K562 (cell line): ENCODE results near the gene FOXK2. TPM values are rescaled to one million over a fixed set of nuclear protein-coding genes. Genes with fewer than 3 reads are reported as not detected.

Source experiments
- ARID3B ChIP-seq: fragments of 250-450 bp; sonication (Bioruptor Pico); IDR thresholded peaks from 2 replicates; pipeline ENCODE4 v1.4.0; 2020; ENCODE audit warnings: borderline replicate concordance
- ATF7 ChIP-seq: fragments of 450-650 bp; IDR thresholded peaks from 2 replicates; pipeline ENCODE4 v1.7.1; 2014; ENCODE audit warnings: mild to moderate bottlenecking, moderate library complexity
- CHD4 ChIP-seq: fragments of 200-600 bp; sonication (generic); IDR thresholded peaks from 3 replicates; pipeline ENCODE4 v1.6.1; 2012; ENCODE audit warnings: low read depth, mild to moderate bottlenecking, mixed read lengths, low read length, inconsistent platforms; ENCODE audit not compliant: insufficient read depth, insufficient replicate concordance, poor library complexity, severe bottlenecking
- E2F4 ChIP-seq: sonication (generic); formaldehyde crosslinking; IDR thresholded peaks from 2 replicates; pipeline ENCODE4 v1.8.0; 2022; ENCODE audit warnings: mild to moderate bottlenecking, low read depth, missing genetic modification reagents
- FIP1L1 ChIP-seq: fragments of 200-400 bp; formaldehyde crosslinking; IDR thresholded peaks from 2 replicates; pipeline ENCODE4 v1.6.1; 2018; ENCODE audit warnings: mild to moderate bottlenecking, low read depth, low read length; ENCODE audit not compliant: poor library complexity, severe bottlenecking
- KAT7 ChIP-seq: sonication (generic); formaldehyde crosslinking; IDR thresholded peaks from 2 replicates; pipeline ENCODE4 v1.8.0; 2022; ENCODE audit warnings: missing genetic modification reagents, mild to moderate bottlenecking, borderline replicate concordance
- MEIS2 ChIP-seq: fragments of 450-650 bp; IDR thresholded peaks from 2 replicates; pipeline ENCODE4 v1.6.1; 2014; ENCODE audit warnings: mild to moderate bottlenecking; ENCODE audit not compliant: partially characterized antibody
- MXD1 ChIP-seq: fragments of 250-450 bp; sonication (Bioruptor Pico); IDR thresholded peaks from 2 replicates; pipeline ENCODE4 v1.8.0; 2021; ENCODE audit warnings: borderline replicate concordance, mild to moderate bottlenecking, moderate library complexity; ENCODE audit not compliant: poor library complexity, severe bottlenecking
- POLR2H ChIP-seq: IDR thresholded peaks from 2 replicates; pipeline ENCODE4 v1.6.1; 2016; ENCODE audit warnings: missing genetic modification characterization, low read depth, mild to moderate bottlenecking, control low read depth, missing compliant biosample characterization, moderate library complexity
- TRIM25 ChIP-seq: fragments of 450-650 bp; IDR thresholded peaks from 2 replicates; pipeline ENCODE4 v1.7.0; 2016; ENCODE audit warnings: borderline replicate concordance
- YY1 ChIP-seq, 3 experiments: IDR thresholded peaks; 2 replicates each; pipeline ENCODE4 v1.6.1; 2011; ENCODE audit warnings: low read length in 2 of 3, mild to moderate bottlenecking in 2 of 3, moderate library complexity in 2 of 3, borderline replicate concordance in 1 of 3, control low read depth in 1 of 3, low read depth in 1 of 3; ENCODE audit not compliant: insufficient read depth in 3 of 3, insufficient replicate concordance in 2 of 3, control insufficient read depth in 1 of 3, insufficient read length in 1 of 3; ENCODE audit errors: extremely low read depth in 1 of 3
- ZFP91 ChIP-seq: sonication (generic); formaldehyde crosslinking; IDR thresholded peaks from 2 replicates; pipeline ENCODE4 v1.8.0; 2022; ENCODE audit warnings: mild to moderate bottlenecking, missing genetic modification reagents
- ZNF140 ChIP-seq: fragments of 250-450 bp; sonication (Bioruptor Pico); IDR thresholded peaks from 2 replicates; pipeline ENCODE4 v1.8.0; 2021; ENCODE audit warnings: moderate library complexity, mild to moderate bottlenecking, inconsistent platforms
- ZNF277 ChIP-seq: fragments of 250-450 bp; sonication (Bioruptor Pico); IDR thresholded peaks from 2 replicates; pipeline ENCODE4 v1.8.0; 2022; ENCODE audit warnings: inconsistent platforms, mild to moderate bottlenecking, moderate library complexity, borderline replicate concordance
- ZNF354B ChIP-seq: fragments of 250-450 bp; sonication (Bioruptor Pico); IDR thresholded peaks from 2 replicates; pipeline ENCODE4 v1.4.0; 2020
- ZNF76 ChIP-seq: fragments of 250-450 bp; sonication (Bioruptor Pico); IDR thresholded peaks from 2 replicates; pipeline ENCODE4 v1.4.0; 2020; ENCODE audit warnings: mild to moderate bottlenecking, moderate library complexity, borderline replicate concordance
- polyA plus RNA-seq, 8 experiments: library from polyadenylated mRNA; depleted of rRNA in 4 of 8; stranded (reverse) in 5 of 8; unstranded in 3 of 8; fragments of >200 nt; fragmentation: Nextera tagmentation in 2 of 8; fragmentation: Illumina TruSeq in 1 of 8; extraction: Ambion mirVana in 2 of 8; extraction: Trizol in 1 of 8; gene quantifications; 2 replicates each; pipeline versions ENCODE4 v1.2.1 to v1.2.3, GENCODE V29; 2011 to 2014; ENCODE audit warnings: inconsistent platforms in 1 of 8, missing spikeins in 1 of 8
- total RNA-seq, 7 experiments: library from RNA; depleted of rRNA in 6 of 7; stranded (reverse); fragments of >200 nt in 6 of 7; fragmentation: Illumina TruSeq in 2 of 7; extraction: Trizol in 2 of 7; gene quantifications; 2 replicates each; pipeline versions ENCODE4 v1.2.1 to v1.2.3, GENCODE V29; 2011 to 2021; ENCODE audit warnings: low replicate concordance in 1 of 7

The FOXK2 gene
- total and polyA plus RNA-seq, 9 of the 15 experiments (the other 6 are each of a cell fraction or from before 2014, with no cell fraction given), result 3.0 to 86.0 (median 44.1) TPM

- TF ChIP-seq ARID3B (CRISPR knock-in tag) (no peak), E2F4 (CRISPR knock-in tag) (no peak), MXD1 (CRISPR knock-in tag) (no peak), FIP1L1 (peak; percentile 24), ZNF140 (no peak), TRIM25 (no peak), CHD4 (no peak), ZNF76 (CRISPR knock-in tag) (no peak), ZNF354B (no peak), KAT7 (CRISPR knock-in tag) (peak; percentile 80), ZNF277 (CRISPR knock-in tag) (no peak), YY1 (IDR thresholded peaks at IDR 0.05; ENCODE audit: borderline replicate concordance in 1 of 3, control insufficient read depth in 1 of 3, extremely low read depth in 1 of 3, insufficient read depth in 3 of 3, insufficient read length in 1 of 3, insufficient replicate concordance in 2 of 3, low read depth in 1 of 3, low read length in 2 of 3) (no peak), MEIS2 (no peak), POLR2H (no peak), ATF7 (no peak), ZFP91 (CRISPR knock-in tag) (no peak)
Measured at GRCh38 chr17:82647593-82648164, 128.1 kb downstream of the FOXK2 start (continued).
